Measurements from ENCODE around the gene RNF43.

DNA sequence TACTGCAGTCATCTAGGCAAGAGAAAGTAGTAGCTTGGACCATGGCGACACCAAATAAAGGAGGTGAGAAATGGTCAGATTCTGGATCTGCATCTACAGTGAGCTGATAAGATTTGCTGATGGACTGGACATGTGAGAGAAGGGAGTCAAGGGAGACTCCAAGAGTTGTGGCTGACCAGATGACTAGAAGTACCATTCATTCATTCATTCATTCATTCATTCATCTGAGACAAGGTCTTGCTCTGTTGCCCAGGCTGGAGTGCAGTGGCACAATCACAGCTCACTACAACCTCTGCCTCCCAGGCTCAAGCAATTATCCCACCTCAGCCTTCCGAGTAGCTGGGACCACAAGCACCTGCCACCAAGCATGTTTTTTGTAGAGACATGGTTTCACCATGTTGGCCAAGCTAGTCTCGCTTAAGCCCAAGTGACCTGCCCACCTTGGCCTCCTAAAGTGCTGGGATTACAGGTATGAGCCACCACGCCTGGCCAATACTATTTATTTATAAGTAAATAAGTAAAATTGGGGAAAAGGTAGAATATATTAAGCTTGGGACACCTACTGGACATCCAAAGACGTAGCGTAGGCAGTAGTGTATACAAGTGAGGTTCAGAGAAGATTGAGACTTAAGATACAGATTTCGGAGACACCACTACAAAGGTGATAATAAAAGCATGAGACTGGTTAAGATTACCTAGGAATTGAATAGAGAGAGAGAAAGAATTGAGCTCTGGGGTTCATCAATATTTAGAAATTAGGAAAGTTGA is 15.7 kb upstream of the RNF43 start:
- TF ChIP-seq SMC3 (conservative IDR thresholded peaks at IDR 0.05; ENCODE audit: poor library complexity) (no peak), CTCF (IDR thresholded peaks at IDR 0.05; ENCODE audit: poor library complexity, severe bottlenecking) (no peak), EP300 (conservative IDR thresholded peaks at IDR 0.05; ENCODE audit: poor library complexity, severe bottlenecking) (no peak)

Data from neural cell (in vitro differentiated cells).